Posterior vena cava (tissue), 2 donors: Measurements from ENCODE around the gene PRSS36. TPM values are rescaled to one million over a fixed set of nuclear protein-coding genes. Genes with fewer than 3 reads are reported as not detected.

Experiments
- DNase-seq: peaks from one replicate; pipeline ENCODE4 v3.0.0-alpha.2; 2020; ENCODE audit warnings: low spot score
- intact Hi-C, 2 donors: fragments of 100-400 bp; cut with DNase I; formaldehyde crosslinking; loops; one replicate each; pipeline versions ENCODE4 v1.14.1 to v1.14.2; 2022 to 2023
- total RNA-seq, 2 donors: library from RNA; stranded (reverse); fragmentation: NEBNext Ultra II Directional; extraction: Animal tissue kit (Norgen Biotek cat#: 25700); gene quantifications; one replicate each; pipeline ENCODE4 v1.2.1, GENCODE V29; 2021
- donor health status: DM: yes; HTN: yes; CAD: no.
- donor health status: DM: yes; HTN: yes; CAD: no.

The PRSS36 gene
- total RNA-seq, 2 donors from 2014 or later, result 2.9 to 5.2 TPM

DNA sequence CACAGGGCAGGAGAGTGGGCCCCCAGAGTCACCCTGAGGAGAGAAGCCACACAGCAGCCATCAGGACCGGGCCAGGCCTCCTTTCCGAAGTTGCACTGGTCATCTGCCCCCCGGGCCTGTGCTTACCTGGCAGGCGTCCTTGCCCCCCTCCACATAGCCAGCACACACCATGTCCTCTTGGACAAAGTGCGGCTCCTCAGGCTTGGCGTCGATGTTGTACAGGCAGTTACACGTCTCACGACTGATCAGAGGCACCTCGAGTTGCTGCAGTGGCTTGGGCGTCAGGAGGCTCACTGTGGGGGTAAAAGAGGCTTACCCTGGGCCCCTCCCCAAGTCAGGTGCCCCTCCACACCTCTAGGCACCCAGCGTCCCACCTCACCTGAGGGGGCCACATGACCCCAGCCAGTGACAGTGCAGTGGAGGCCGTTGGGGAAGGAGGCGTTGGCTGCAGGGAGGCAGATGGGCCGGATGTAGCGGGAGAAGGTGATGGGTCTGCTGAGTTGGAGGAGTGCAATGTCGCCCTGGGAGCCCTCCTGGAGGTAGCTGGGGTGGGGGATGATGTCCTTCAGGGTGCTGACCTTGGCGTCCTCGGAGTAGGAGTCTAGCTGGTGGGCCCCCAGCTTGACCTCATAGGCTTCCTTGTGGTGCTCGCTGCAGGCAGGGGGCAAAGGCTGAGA is 17.4 kb downstream of the PRSS36 start:
- DNase-seq, result no peak
- intact Hi-C loops, result loop anchor here in 1 of 2 donors (5.0 kb wide), 1 partner anchor 1385 kb away; the partner anchor contains the start of gene C16orf54

- DNase-seq, result no peak
- intact Hi-C loops, result loop anchor here in 1 of 2 donors (5.0 kb wide), 1 partner anchor 1385 kb away; the partner anchor contains the start of gene C16orf54
Observed at GRCh38 chr16:31131841-31132271, 18.0 kb downstream of the PRSS36 start.

- intact Hi-C loops, result loop anchor here in 1 of 2 donors (5.0 kb wide), 1 partner anchor 1384 kb away; the partner anchor contains the start of gene C16orf54
- no peak for DNase-seq
Observed at GRCh38 chr16:31131416-31131815, 18.4 kb downstream of the PRSS36 start.

- intact Hi-C loops, result loop anchor here in 1 of 2 donors (5.0 kb wide), 1 partner anchor 1384 kb away; the partner anchor contains the start of gene C16orf54
- DNase-seq, result no peak
Observed at GRCh38 chr16:31130899-31131298, 19.0 kb downstream of the PRSS36 start.

DNA sequence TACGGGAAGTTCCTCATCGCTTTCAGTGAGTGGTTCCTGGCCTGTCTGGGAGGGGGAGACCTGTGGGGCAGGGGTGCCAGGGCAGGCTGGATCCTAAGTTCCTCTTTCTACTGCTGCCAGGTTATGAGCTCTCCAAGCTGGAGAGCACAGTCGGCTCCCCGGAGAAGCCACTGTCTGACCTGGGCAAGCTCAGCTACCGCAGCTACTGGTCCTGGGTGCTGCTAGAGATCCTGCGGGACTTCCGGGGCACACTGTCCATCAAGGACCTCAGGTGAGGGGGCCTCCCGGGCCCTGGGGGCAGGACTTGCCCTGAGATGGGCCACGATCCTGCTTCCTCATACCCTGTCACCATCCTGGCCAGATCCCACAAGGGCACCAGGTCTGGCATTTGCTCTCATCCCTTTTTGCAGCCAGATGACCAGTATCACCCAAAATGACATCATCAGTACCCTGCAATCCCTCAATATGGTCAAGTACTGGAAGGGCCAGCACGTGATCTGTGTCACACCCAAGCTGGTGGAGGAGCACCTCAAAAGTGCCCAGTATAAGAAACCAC is 19.5 kb downstream of the PRSS36 start:
- intact Hi-C loops, result loop anchor here in 1 of 2 donors (5.0 kb wide), 1 partner anchor 1383 kb away; the partner anchor contains the start of gene C16orf54
- DNase-seq, result no peak

DNA sequence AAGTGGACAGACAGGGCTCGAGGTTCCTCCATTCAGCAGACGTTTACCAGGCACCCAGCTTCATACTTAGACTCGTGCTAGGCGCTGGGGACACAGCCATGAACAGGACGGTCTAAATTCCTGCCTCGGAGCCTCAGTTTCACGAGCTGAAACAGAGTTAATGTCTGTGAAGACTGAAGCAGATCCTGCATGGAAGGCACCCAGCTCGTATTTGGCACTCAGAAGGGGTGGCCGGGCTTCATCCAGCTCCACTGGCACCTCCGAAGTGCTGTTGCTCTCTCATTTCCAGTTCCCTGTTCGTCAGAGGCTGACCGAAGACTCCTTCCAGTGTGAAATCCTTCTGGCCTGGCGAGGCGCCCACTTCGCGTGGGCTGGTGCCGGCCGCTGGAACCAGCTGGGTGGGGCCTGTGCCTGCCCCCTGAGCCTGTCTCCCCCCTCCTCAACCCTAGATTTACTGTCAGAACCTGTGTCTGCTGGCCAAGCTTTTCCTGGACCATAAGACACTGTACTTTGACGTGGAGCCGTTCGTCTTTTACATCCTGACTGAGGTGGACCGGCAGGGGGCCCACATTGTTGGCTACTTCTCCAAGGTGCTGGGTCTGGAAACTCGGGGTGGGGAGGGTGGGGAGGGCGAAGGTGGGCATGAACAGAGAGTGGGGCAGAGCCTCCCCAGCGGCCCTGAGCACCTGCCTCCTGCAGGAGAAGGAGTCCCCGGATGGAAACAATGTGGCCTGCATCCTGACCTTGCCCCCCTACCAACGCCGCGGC is 20.1 kb downstream of the PRSS36 start:
- intact Hi-C loops, result loop anchor here in 1 of 2 donors (5.0 kb wide), 1 partner anchor 1382 kb away; the partner anchor contains the start of gene C16orf54
- peak; percentile 93 for DNase-seq

- no peak for DNase-seq
Observed at GRCh38 chr16:31128711-31129567, 20.9 kb downstream of the PRSS36 start.

DNA sequence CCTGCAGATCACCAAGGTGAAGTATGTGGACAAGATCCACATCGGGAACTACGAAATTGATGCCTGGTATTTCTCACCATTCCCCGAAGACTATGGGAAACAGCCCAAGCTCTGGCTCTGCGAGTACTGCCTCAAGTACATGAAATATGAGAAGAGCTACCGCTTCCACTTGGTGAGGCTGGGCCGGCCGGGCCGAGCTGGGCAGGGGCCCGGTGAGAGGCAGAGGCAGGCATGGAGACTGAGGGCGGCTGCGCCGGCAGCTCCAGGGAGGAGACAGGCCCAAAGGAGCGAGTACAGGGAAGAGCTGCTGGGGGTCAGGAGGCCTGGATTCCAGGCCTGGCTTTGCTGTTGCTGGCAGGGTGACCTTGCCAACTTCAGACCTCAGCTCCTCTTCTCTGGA is 22.7 kb downstream of the PRSS36 start:
- intact Hi-C loops, result no loop called here
- no peak for DNase-seq

More at GRCh38 chr16:31128711-31129567, 20.9 kb downstream of the PRSS36 start:
- intact Hi-C loops, result no loop called here

DNA sequence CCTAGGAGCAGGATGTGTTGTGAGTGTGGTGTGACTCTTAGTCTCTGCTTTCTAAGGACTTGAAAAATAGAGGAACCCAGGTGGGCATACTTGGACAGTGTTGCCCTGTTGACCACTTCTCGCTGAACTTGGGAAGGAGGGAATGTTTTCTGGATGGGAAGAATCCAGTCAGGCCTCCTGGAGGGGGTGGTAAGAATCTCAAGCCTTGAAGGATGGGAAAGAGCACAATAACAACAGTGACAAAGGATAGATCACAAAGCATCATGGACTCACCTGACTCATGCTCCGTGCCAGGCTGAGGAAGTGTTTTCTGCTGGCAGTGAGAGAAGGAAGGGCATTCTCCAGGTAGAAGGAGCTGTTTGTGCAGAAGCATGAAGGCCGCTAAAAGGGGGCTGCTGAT is 24.0 kb downstream of the PRSS36 start:
- intact Hi-C loops, result no loop called here

DNA sequence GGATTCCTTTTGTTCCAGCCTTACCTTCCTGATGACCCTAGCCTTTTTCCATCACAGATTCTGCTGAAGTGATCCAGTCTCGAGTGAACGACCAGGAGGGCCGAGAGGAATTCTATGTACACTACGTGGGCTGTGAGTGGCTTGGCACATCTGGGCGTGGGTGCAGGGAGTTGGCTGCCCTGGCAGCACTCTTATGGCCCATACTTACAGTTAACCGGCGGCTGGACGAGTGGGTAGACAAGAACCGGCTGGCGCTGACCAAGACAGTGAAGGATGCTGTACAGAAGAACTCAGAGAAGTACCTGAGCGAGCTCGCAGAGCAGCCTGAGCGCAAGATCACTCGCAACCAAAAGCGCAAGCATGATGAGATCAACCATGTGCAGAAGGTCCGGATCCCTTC is 29.7 kb downstream of the PRSS36 start:
- intact Hi-C loops, result no loop called here
- DNase-seq, result no peak

More for the DNA sequence above, 24.0 kb downstream of the PRSS36 start:
- DNase-seq, result no peak

DNA sequence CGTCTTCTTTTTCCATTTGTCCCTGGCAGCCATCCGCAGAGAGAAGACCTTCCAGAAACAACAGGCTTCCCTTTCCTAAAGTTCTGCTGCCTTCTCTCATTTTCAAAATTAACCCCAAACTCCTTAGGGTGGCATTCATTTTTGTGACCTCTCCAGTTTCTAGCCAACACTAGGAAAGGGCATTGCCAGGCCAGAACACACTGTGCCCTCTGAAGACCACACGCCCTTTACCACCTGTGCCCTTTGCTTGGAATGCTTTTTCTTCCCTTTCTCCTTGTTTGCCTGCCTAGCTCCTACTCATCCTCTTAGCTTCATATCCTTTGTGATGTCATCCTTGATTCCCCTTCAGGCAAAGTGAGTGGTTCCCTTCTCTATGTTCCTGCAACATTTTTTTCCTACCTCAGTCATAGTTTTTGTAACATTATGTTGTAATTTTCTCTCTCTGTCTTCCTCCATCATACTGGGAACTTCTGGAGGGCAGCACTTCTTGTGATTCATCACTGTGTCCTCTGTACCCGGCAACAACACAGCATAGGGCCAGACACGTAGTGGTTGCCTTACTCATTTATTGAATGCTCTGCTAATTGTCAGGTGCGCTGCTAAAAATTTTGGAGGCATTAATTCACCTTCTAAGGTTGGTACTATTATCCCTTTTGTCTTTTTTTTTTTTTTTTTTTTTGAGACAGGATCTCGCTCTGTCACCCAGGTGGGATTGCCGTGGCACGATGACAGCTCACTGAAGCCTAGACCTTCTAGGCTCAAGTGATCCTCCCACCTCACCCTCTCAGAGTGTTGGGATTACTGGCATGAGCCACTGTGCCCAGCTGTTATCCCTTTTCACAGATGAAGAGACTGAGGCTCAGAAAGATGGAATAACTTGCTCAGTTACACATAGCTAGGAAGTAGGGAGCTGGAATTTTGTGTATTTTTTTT is 31.4 kb downstream of the PRSS36 start:
- no peak for DNase-seq
- intact Hi-C loops, result no loop called here

DNA sequence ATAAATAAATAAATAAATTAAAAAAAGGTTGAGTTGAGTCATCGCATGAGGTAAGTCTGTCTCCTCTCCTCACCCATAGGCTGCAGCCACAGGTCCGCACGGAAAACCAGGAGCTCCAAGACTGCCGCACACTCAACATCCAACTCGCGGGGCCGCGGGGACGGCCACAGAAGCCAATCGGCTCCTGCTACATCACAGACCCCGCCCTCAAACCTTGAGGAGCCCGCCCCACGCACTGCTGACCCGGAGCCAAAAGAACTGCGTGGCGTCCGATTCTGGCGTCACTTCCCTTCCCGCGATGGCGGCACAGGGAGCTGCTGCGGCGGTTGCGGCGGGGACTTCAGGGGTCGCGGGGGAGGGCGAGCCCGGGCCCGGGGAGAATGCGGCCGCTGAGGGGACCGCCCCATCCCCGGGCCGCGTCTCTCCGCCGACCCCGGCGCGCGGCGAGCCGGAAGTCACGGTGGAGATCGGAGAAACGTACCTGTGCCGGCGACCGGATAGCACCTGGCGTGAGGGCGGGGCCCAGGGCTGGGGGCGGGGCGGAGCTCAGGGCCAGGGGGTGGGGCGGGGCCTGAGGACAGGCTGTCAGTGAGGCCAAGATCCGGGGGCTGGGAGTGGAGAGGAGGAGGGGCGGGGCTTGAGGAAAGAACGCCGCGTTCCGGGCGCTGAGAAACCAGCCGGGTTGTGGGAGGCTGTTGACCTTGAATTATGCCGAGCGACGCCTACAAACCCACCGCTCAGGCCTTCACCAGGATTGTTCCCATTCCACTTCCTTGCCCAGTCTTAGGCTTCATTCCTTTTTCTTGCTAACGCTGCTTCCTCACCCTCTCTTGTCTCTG is 32.3 kb downstream of the PRSS36 start, which contains the start of gene KAT8:
Gene KAT8 (plus strand): TSS at position 281 of the 839 bp plus-strand sequence. CDS start 18 bp downstream, at position 299.
- intact Hi-C loops, result no loop called here
- peak; percentile 99 for DNase-seq

- intact Hi-C loops, result no loop called here
- no peak for DNase-seq
Observed at GRCh38 chr16:31114468-31114867, 35.4 kb downstream of the PRSS36 start.

DNA sequence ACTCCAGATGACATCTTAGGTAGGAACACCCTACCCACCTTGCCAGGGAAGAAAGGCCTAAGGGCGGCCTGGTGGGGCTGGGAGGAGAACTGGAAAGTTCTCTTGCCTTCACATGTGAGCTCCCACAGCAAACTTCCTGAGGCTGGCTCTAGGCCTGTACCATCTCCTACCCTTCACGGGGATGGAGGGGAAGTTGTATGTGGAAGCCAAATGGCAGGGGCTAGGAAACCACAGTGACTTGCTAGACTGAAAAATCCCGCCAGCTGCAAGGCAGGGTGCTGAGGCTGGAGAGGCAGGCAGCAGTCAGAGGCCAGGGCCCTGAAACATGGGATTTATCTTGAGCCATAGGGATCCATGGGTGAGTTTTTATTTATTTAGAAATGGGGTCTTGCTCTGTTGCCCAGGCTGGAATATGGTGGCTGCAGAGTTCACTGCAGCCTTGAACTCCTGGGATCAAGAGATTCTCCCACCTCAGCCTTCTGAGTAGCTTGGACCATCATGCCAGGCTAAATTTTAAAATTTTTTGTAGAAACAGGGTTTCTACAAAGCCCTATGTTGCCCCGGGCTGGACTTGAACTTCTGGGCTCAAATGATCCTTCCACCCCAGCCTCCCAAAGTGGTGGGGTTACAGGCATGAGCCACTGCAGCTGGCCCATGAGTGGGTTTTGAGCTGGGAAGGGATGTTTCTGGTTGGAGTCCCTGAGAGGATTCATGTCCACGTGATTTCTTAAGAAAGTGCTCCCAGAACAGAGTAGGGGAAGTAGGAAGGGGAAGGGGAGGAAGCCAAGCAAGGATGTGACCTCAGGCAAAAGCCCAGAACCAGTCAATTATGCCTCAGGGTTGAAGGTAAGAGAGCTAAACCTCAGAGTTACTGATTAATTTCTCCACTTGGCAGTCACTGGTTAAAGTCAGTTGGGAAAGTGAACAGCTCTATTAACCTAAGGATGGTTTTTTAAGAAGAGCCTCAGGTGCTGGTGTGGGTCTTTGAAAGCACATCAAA is 36.4 kb downstream of the PRSS36 start:
- DNase-seq, result no peak
- intact Hi-C loops, result no loop called here

- intact Hi-C loops, result no loop called here
- no peak for DNase-seq
Observed at GRCh38 chr16:31112711-31113110, 37.2 kb downstream of the PRSS36 start.
